AG10803 (cell line): Measurements from ENCODE around the gene RBMS3.

Experiments used
- DNase-seq: peaks from one replicate; pipeline ENCODE4 v3.0.0; 2010; ENCODE audit warnings: low read depth
- H3K4me3 ChIP-seq: 2 replicates; pipeline ENCODE4 v1.5.1; 2011; ENCODE audit warnings: mild to moderate bottlenecking, low read length, control low read depth
- TF ChIP-seq, protein P1 (sequence below): conservative IDR thresholded peaks from 2 replicates; pipeline ENCODE4 v1.5.1; 2011; ENCODE audit warnings: mild to moderate bottlenecking, low read length, control low read depth, inconsistent platforms

RBMS3 gene

DNA sequence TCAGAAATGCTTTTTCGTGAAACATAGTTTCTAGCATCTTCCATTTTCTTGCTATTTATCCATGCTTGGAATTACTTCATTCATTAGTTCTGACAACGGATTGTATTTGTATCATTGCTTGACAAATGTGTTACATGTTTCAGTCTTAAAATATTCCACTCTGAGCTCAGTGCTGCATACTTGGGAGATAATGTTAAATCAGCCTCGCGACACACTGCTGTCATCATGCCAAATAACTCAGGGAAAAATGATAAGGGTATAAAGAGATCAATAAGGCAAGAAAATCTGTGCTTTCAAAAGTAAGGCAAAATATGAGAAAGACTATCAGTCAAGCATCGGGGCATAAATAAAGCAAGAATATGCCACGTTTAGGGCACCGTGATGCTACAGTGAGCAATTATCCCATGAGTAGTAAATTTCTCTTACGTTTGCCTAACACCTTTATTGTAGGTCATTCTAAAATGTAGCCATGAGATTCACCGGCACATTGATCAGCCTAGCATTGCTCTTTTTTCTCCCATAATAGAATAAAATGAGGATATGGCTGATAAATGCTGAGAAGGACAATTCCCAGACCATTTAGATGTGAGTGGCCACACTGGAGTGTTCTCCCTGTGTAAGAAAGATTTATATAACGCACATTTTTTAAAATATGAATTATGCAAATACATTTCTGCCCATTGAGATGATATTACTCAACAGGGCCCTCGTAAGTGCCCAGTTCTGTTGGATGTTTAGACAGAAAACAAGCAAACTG lies 133.8 kb downstream of the RBMS3 start:
- TF ChIP-seq, protein P1, sequence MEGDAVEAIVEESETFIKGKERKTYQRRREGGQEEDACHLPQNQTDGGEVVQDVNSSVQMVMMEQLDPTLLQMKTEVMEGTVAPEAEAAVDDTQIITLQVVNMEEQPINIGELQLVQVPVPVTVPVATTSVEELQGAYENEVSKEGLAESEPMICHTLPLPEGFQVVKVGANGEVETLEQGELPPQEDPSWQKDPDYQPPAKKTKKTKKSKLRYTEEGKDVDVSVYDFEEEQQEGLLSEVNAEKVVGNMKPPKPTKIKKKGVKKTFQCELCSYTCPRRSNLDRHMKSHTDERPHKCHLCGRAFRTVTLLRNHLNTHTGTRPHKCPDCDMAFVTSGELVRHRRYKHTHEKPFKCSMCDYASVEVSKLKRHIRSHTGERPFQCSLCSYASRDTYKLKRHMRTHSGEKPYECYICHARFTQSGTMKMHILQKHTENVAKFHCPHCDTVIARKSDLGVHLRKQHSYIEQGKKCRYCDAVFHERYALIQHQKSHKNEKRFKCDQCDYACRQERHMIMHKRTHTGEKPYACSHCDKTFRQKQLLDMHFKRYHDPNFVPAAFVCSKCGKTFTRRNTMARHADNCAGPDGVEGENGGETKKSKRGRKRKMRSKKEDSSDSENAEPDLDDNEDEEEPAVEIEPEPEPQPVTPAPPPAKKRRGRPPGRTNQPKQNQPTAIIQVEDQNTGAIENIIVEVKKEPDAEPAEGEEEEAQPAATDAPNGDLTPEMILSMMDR = no peak
- no peak overlapping the region for H3K4me3 ChIP-seq
- no peak for DNase-seq

DNA sequence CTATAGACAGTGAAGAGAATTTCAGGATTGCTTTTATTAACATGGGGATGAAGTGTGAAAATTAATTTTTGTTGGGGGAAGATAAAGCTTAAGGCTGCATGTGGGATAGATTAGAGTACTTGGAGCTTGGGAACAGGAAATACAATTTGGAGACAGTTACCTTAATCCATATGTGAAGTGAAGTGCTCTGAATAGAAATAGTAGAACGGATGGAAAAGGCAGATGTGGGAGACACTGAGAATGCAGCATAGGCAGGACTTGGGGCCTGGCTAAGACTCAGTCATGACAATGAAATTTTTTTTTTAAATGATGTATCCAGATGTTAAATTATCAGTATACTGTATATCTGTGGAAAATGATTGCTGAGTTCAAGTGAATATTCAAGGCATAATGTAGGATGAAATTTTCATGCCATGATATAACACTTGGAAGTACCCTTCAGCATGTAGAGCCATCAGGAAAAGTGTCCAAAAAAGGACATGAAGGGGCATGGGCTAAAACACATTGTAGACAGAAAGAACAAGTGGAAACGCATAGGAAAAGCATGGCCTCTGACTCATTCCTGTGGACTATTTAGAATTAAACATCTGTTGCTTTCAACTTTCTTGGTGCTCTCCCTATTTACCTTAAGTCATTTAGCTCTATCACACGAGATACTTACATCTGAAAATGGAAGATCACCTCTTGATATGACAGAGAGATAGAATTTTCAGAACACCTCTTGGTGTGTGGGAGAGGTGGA lies 134.8 kb downstream of the RBMS3 start:
- no peak for DNase-seq
- TF ChIP-seq, protein P1 = no peak
- no peak overlapping the region for H3K4me3 ChIP-seq

DNA sequence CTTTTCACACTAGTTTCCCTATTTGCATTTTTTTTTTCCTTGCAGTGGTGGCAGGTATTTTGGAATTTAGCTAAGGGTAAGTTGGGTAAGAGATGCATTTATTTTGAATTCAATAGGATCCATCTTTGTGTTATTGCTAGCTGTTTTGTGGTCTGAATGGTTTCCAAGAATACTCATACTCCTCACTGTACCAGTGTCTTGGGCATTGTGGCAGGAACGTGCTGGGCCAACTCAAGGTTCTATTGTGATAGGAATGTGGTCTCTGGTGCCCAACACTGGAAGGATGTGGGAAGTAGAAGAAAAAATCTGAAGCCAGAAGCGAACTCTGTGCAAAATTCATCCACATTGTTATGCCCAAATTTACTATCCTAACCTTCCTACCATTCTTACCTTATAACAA lies 135.6 kb downstream of the RBMS3 start:
- TF ChIP-seq, protein P1 = no peak
- peak; percentile 53 for DNase-seq
- H3K4me3 ChIP-seq = no peak overlapping the region

DNA sequence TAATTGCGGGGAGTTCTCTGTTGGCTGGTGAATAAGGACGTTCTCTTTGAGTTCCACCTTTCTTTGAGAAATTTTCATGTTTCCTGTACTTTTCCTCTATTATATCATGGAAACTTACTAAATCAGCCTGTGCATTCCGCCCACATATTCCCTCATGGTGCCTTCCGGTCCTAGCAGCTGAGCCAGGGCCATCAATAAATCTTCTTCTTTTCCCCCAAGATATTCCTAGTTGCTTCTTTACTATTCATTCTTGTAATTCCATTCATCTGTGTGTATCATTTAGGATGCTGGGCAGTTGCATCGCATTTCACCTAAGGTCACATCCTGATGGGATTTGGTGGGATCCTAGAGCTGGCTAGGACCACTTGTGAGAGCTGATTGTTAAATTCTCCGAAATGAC lies 139.2 kb downstream of the RBMS3 start:
- peak; percentile 56 for DNase-seq
- TF ChIP-seq, protein P1 = no peak
- no peak overlapping the region for H3K4me3 ChIP-seq

DNA sequence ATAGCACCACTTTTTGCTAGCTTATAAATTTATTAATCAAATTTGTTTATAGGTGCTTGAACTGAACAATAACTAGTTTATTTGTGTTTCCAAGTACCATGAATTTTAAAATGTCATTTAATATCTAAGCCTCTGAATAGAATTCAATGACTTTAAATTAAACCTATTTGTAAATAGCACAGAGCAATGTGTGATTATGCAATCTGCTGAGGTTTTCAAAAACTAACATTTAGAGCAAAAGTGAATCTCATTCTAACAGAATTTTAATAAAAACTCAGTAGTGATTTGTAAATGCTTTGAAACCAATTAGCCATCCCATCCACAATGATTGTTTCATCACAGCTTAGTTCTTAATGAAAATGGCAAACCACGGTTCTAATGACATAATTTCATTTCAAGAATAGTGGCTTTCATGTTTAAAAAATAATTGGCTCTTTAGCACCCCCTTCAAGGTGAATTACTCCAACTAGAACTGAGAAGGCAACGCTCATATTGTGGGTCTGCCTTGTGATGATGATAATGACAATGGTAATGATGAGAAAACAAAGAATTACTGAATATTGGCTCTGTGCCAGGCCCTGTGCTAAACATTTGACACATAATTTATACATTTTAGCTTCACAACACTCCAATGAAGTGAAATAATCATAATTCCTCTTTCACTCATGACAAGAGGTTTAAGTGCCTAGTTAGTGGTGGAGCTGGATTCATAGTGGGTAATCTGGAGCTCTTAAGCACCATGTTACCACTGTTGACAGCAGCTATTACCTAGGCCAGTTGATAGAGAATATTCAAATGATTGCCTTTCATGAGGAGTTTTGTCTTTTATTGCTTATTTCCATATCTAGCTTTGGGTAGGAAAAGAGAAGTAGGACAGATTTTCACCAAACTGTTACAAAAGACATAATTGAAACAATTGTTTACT lies 145.7 kb downstream of the RBMS3 start:
- TF ChIP-seq, protein P1 = no peak
- no peak for DNase-seq
- no peak overlapping the region for H3K4me3 ChIP-seq

DNA sequence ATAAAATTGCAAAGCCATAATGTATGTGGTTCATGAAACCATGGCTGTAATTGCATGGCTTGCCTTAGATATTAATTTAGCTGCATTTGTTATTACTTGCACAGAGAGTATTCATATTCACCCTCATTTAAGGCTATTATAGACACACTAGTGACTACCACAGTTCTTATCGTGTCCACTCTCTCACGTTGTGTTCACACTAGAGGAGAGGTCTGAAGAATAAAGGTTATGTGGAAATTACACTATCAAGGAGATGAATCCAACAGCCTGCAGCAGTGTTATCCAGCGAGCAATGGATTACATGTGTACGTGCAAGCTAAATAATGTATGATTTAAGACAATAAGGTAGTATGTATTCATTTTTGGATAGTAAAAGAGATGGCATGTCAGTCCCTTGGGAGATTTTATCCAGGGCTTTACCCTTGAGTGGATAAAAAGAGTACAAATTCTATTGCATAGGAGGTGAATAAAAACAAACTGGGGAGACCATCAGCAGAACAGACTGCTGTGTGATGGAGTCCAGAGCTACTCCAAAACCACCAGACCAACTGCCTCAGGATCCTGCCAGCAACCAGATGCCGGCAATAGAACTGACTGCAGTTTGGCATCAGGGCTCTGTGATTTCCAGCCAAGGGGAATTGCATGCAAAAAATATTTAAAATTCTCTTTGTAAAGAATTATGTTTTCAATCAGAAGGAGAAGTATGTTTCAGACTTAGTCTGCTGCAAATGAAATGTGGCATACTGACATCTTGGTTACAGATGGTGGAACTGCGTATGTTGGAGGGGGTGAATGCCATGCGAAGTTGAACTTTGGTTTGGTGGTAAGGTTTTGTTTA lies 146.6 kb downstream of the RBMS3 start:
- TF ChIP-seq, protein P1 = no peak
- peak; percentile 99 for DNase-seq
- no peak overlapping the region for H3K4me3 ChIP-seq
